ENCODE data around the gene CLTB. TPM values are rescaled to one million over a fixed set of nuclear protein-coding genes. Genes with fewer than 3 reads are reported as not detected.
A peak's percentile ranks its signal among the peaks of the same experiment; 100 is the strongest.

The CLTB gene
- total RNA-seq, 1 experiment from 2014 or later = 34.5 TPM

DNA sequence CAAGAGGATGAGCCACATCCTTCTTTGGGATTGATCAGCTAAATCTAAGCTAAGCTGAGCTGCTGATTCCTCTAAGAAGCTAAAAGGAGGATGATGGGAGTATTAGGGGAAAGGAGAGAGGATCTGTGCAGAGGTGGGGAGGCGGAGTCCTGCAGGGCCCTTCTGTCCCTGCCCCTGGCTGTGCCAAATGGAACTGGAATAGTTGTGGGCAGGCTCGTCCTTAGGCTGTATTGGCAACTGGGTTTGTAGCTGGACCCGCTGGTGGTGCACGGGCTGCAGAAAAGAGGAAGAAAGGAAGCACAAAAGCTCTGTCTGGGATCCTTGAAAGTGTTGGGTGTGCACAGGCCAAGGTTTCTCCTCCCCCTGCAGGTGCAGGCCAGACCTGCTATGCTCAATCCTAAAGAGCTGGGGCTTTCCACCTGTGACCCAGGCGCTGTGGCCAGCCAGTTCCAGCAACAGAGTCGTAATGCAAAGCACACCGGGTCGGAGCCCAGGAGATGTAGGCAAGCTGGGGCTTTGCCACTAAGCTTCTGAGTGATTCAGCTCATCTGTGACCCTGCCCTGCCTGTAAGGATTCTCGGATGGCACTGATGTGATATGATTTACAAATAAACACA is 9.8 kb downstream of the CLTB start:
- H3K4me1 Mint-ChIP-seq = peaks cover 7 to 9% of the 10 kb centered on the region in 2 experiments; a peak in 2 of 4 replicates
- no peak overlapping the region for H3T11ph ChIP-seq (ENCODE audit: low read length)
- no peak overlapping the region for H3K56ac ChIP-seq (ENCODE audit: insufficient read length, low read depth, low read length)
- no CpG with 5 or more reads among the region's 9 CpGs for WGBS (ENCODE audit: extremely low coverage, insufficient read length, low lambda C conversion rate)
- H2BK20ac ChIP-seq (ENCODE audit: low read depth, low read length, poor library complexity, severe bottlenecking) = no peak overlapping the region
- no peaks in the 10 kb centered on the region for H3K27me3 Mint-ChIP-seq (ENCODE audit: low read depth)
- no peaks in the 10 kb centered on the region for H4K20me1 ChIP-seq (ENCODE audit: control insufficient read depth, insufficient read depth, insufficient read length)
- no peaks in the 10 kb centered on the region for H3K79me2 ChIP-seq (ENCODE audit: insufficient read depth, low read length)
- no peaks in the 10 kb centered on the region for H3K23me2 ChIP-seq (ENCODE audit: insufficient read length, low read depth, low read length, poor library complexity, severe bottlenecking)
- no peak for DNase-seq
- H2BK5ac ChIP-seq (ENCODE audit: insufficient read length, low read length) = no peak overlapping the region
- no peak overlapping the region for H3K23ac ChIP-seq (ENCODE audit: insufficient read length, low read depth, low read length)
- H2AK5ac ChIP-seq (ENCODE audit: insufficient read length, low read length) = no peak overlapping the region
- no peaks in the 10 kb centered on the region for H3K4me1 ChIP-seq (ENCODE audit: insufficient read depth, low read length)
- TF ChIP-seq CTCF (conservative IDR thresholded peaks at IDR 0.05) = no peak
- H2BK15ac ChIP-seq (ENCODE audit: low read depth, low read length) = no peak overlapping the region
- H2AFZ ChIP-seq (ENCODE audit: low read length) = no peak overlapping the region
- no peak overlapping the region for H3K4ac ChIP-seq (ENCODE audit: low read depth, low read length)
- no peak overlapping the region for H2BK120ac ChIP-seq (ENCODE audit: low read depth, low read length, poor library complexity, severe bottlenecking)
- H3K9ac ChIP-seq (ENCODE audit: extremely low read depth, insufficient read length, low read length) = no peak overlapping the region
- no peaks in the 10 kb centered on the region for H3K9me3 Mint-ChIP-seq
- no peak overlapping the region for H3K4me3 Mint-ChIP-seq
- H3K9me3 ChIP-seq (ENCODE audit: control insufficient read depth, low read depth, low read length) = no peaks in the 10 kb centered on the region
- H4K91ac ChIP-seq (ENCODE audit: insufficient read length, low read depth, low read length) = no peak overlapping the region
- H3K27ac Mint-ChIP-seq = peak overlapping the region in 1 of 3 experiments; percentile 84; a peak in 1 of 7 replicates
- H3K14ac ChIP-seq (ENCODE audit: insufficient read depth, low read length) = no peak overlapping the region
- H3K27me3 ChIP-seq (ENCODE audit: insufficient read depth, low read length) = no peaks in the 10 kb centered on the region
- no peak overlapping the region for H3K4me2 ChIP-seq (ENCODE audit: insufficient read depth, insufficient read length, low read length)
- H3K36me3 Mint-ChIP-seq (ENCODE audit: insufficient read depth in 1 of 3, low read depth in 3 of 3) = peaks cover 0 to 13% (median 5%) of the 10 kb centered on the region in 3 experiments; a peak in 3 of 7 replicates
- no peak overlapping the region for H3K27ac ChIP-seq (ENCODE audit: insufficient read length, low read depth, low read length)
- no peaks in the 10 kb centered on the region for H3K79me1 ChIP-seq (ENCODE audit: insufficient read depth, low read depth, low read length, poor library complexity, severe bottlenecking)
- no peak overlapping the region for H4K8ac ChIP-seq (replicated peaks; ENCODE audit: insufficient read length, low read depth, low read length)
- no peak overlapping the region for H3K18ac ChIP-seq (ENCODE audit: insufficient read length, low read depth, low read length)
- no peak overlapping the region for H4K5ac ChIP-seq (ENCODE audit: insufficient read length, low read depth, low read length)
- H2BK12ac ChIP-seq (ENCODE audit: insufficient read length, low read depth, low read length) = no peak overlapping the region

All from H9 (cell line).